GM18870 (cell line): Measurements from ENCODE around the gene FOLR2.
"Not testable (repeated sequence)": the region's sequence is repeated elsewhere in the genome, so short reads cannot be mapped to it uniquely, and the experiment has no call there.

Experiments used
- ATAC-seq: cut with Tn5 transposase; IDR thresholded peaks from one replicate; pipeline ENCODE4 v1.9.1; 2021; ENCODE audit warnings: moderate library complexity; ENCODE audit not compliant: unreplicated experiment

FOLR2 gene

GRCh38 chr11:72204886-72205285 lies 11.7 kb upstream of the FOLR2 start:
- ATAC-seq, result no peak

GRCh38 chr11:72206794-72207193 lies 9.8 kb upstream of the FOLR2 start:
- not testable (repeated sequence) for ATAC-seq

- no peak for ATAC-seq
These were observed 8.3 kb upstream of the FOLR2 start for GRCh38 chr11:72208281-72208680.

- ATAC-seq, result no peak
These were observed 7.5 kb upstream of the FOLR2 start for GRCh38 chr11:72209101-72209500.

GRCh38 chr11:72217841-72218240 lies 1.2 kb downstream of the FOLR2 start:
- no peak for ATAC-seq

- no peak for ATAC-seq
These were observed 1.7 kb downstream of the FOLR2 start for GRCh38 chr11:72218251-72218745.

- no peak for ATAC-seq
These were observed 4.2 kb downstream of the FOLR2 start for GRCh38 chr11:72220696-72221363.

GRCh38 chr11:72221386-72222075 lies 4.9 kb downstream of the FOLR2 start:
- ATAC-seq, result no peak

GRCh38 chr11:72222106-72222891 lies 5.7 kb downstream of the FOLR2 start:
- ATAC-seq, result no peak

GRCh38 chr11:72222907-72223614 lies 6.5 kb downstream of the FOLR2 start:
- peak; percentile 49 for ATAC-seq

- no peak for ATAC-seq
These were observed 7.3 kb downstream of the FOLR2 start for GRCh38 chr11:72223615-72224563.

GRCh38 chr11:72224564-72225410 lies 8.2 kb downstream of the FOLR2 start, which contains the start of gene INPPL1:
TSS of gene INPPL1 (plus strand) at chr11:72224767. CDS start at chr11:72224985, 218 bp downstream.
- ATAC-seq, result no peak

- ATAC-seq, result no peak
These were observed 8.9 kb downstream of the FOLR2 start for GRCh38 chr11:72225411-72225951.

- no peak for ATAC-seq
These were observed 10.1 kb downstream of the FOLR2 start for GRCh38 chr11:72226701-72227100.

- no peak for ATAC-seq
These were observed 11.0 kb downstream of the FOLR2 start for GRCh38 chr11:72227316-72228228.

- no peak for ATAC-seq
These were observed 11.7 kb downstream of the FOLR2 start for GRCh38 chr11:72228229-72228843.

GRCh38 chr11:72228844-72229231 lies 12.2 kb downstream of the FOLR2 start:
- no peak for ATAC-seq
